A549 (cell line): ENCODE measurements around the gene C6orf132. TPM values are rescaled to one million over a fixed set of nuclear protein-coding genes. Genes with fewer than 3 reads are reported as not detected.
"Not testable (repeated sequence)": the region's sequence is repeated elsewhere in the genome, so short reads cannot be mapped to it uniquely, and the experiment has no call there.

Source experiments
- ATAC-seq, 2 experiments: fragments of 200-7000 bp in 1 of 2; fragments of >200 bp in 1 of 2; cut with Nextera tagmentation in 1 of 2; cut with Tn5 transposase in 1 of 2; 3 replicates each; pipeline versions ENCODE4 v1.8.0 to v1.9.1; 2018 to 2020; ENCODE audit warnings: mild to moderate bottlenecking in 1 of 2, moderate library complexity in 1 of 2
- CTCF ChIA-PET: fragments of 300-600 bp; sonication (Branson Sonifier 250); formaldehyde crosslinking; extraction: SDS; loops from one replicate; lab custom pipeline; 2021; ENCODE audit warnings: antibody characterized with exemption, inconsistent platforms; lab: Yijun Ruan, JAX
- POLR2A ChIA-PET: fragments of 350-600 bp; formaldehyde crosslinking; extraction: SDS; loops from one replicate; lab custom pipeline; 2021; ENCODE audit warnings: antibody characterized with exemption, inconsistent platforms; lab: Yijun Ruan, JAX
- DNase-seq, 2 experiments: peaks; one replicate each; pipeline versions ENCODE4 v3.0.0 to v3.0.0-alpha.2; 2011 to 2016; ENCODE audit warnings: low read depth in 1 of 2, low spot score in 1 of 2
- FAIRE-seq: peaks from 2 replicates; lab custom pipeline; 2011; peaks lifted over from hg19 to GRCh38; lab: Jason Lieb, UNC
- H3K27ac ChIP-seq, 2 experiments: fragments of >200 bp; sonication (Bioruptor Twin); formaldehyde crosslinking; 3 replicates each; pipeline ENCODE4 v1.5.1; 2016 to 2017
- H3K4me1 ChIP-seq: fragments of >200 bp; sonication (Bioruptor Twin); formaldehyde crosslinking; 3 replicates; pipeline ENCODE4 v1.6.1; 2016
- H3K4me2 ChIP-seq: fragments of >200 bp; sonication (Bioruptor Twin); formaldehyde crosslinking; 3 replicates; pipeline ENCODE4 v1.6.1; 2016
- H3K4me3 ChIP-seq: fragments of >200 bp; sonication (Bioruptor Twin); formaldehyde crosslinking; 3 replicates; pipeline ENCODE4 v1.5.1; 2016
- H3K9me3 ChIP-seq: fragments of >200 bp; sonication (Bioruptor Twin); formaldehyde crosslinking; 3 replicates; pipeline ENCODE4 v1.6.1; 2016
- CBX8 ChIP-seq: fragments of 200-600 bp; sonication (generic); IDR thresholded peaks from 2 replicates; pipeline ENCODE4 v1.6.1; 2016
- E2F6 ChIP-seq: IDR thresholded peaks from 2 replicates; pipeline ENCODE4 v1.6.1; 2012; ENCODE audit warnings: low read depth, borderline replicate concordance
- EHF ChIP-seq: fragments of 250-450 bp; sonication (Bioruptor Pico); IDR thresholded peaks from 2 replicates; pipeline ENCODE4 v1.5.0; 2020; ENCODE audit warnings: mild to moderate bottlenecking
- FOSB ChIP-seq: fragments of 250-450 bp; sonication (Bioruptor Pico); IDR thresholded peaks from 2 replicates; pipeline ENCODE4 v1.5.0; 2020; ENCODE audit warnings: mild to moderate bottlenecking, moderate library complexity
- FOSL2 ChIP-seq, 2 experiments: fragments of 450-650 bp in 1 of 2; fragments of >200 bp in 1 of 2; sonication (Bioruptor Twin) in 1 of 2; formaldehyde crosslinking; IDR thresholded peaks; 2 replicates each; pipeline versions ENCODE4 v1.5.0 to v1.6.1; 2016 to 2020; ENCODE audit warnings: mild to moderate bottlenecking in 1 of 2, moderate library complexity in 1 of 2
- FOXS1 ChIP-seq: fragments of 250-450 bp; sonication (Bioruptor Pico); IDR thresholded peaks from 2 replicates; pipeline ENCODE4 v1.5.0; 2020; ENCODE audit warnings: mild to moderate bottlenecking, moderate library complexity
- HDAC2 ChIP-seq: fragments of 200-600 bp; sonication (generic); IDR thresholded peaks from 2 replicates; pipeline ENCODE4 v1.6.1; 2016
- MAFK ChIP-seq: fragments of 450-650 bp; IDR thresholded peaks from 2 replicates; pipeline ENCODE4 v1.6.1; 2014; ENCODE audit not compliant: partially characterized antibody
- MAZ ChIP-seq: fragments of 150-350 bp; IDR thresholded peaks from 2 replicates; pipeline ENCODE4 v1.6.1; 2014; ENCODE audit warnings: antibody characterized with exemption, low read depth, low read length, borderline replicate concordance
- MYC ChIP-seq: IDR thresholded peaks from 2 replicates; pipeline ENCODE4 v1.6.1; 2012; ENCODE audit warnings: mild to moderate bottlenecking, inconsistent platforms, low read length, improper control_type of control experiment, borderline replicate concordance
- NPAS2 ChIP-seq: fragments of 250-450 bp; sonication (Bioruptor Pico); IDR thresholded peaks from 2 replicates; pipeline ENCODE4 v1.8.0; 2022; ENCODE audit warnings: mild to moderate bottlenecking, moderate library complexity, borderline replicate concordance
- POLR2AphosphoS2 ChIP-seq: conservative IDR thresholded peaks from 2 replicates; pipeline ENCODE4 v1.6.1; 2012; ENCODE audit warnings: low read length, improper control_type of control experiment, inconsistent platforms
- REST ChIP-seq: fragments of 200-600 bp; sonication (generic); IDR thresholded peaks from 2 replicates; pipeline ENCODE4 v1.6.1; 2016; ENCODE audit warnings: antibody characterized with exemption, mild to moderate bottlenecking, moderate library complexity
- RFX5 ChIP-seq: fragments of 450-650 bp; IDR thresholded peaks from 2 replicates; pipeline ENCODE4 v1.7.1; 2014; ENCODE audit warnings: antibody characterized with exemption, mild to moderate bottlenecking, moderate library complexity
- SMC3 ChIP-seq: fragments of >200 bp; sonication (Bioruptor Twin); formaldehyde crosslinking; IDR thresholded peaks from 3 replicates; pipeline ENCODE4 v1.6.1; 2018; ENCODE audit warnings: inconsistent platforms
- SREBF2 ChIP-seq: fragments of 450-650 bp; IDR thresholded peaks from 2 replicates; pipeline ENCODE4 v1.6.1; 2014; ENCODE audit warnings: mild to moderate bottlenecking, moderate library complexity
- ZFP36 ChIP-seq: fragments of 450-650 bp; IDR thresholded peaks from 2 replicates; pipeline ENCODE4 v1.6.1; 2014; ENCODE audit warnings: borderline replicate concordance; ENCODE audit not compliant: partially characterized antibody
- WGBS: methylation state at CpG from one replicate; pipeline ENCODE4 v1.1.6; 2017; ENCODE audit errors: missing lambda C conversion rate; 5-methylcytosine and 5-hydroxymethylcytosine counted together
- polyA plus RNA-seq, 4 experiments: library from polyadenylated mRNA; depleted of rRNA in 3 of 4; stranded (reverse); fragments of >200 nt; fragmentation: RNase III in 1 of 4; extraction: RNeasy Plus Mini Kit Qiagen cat#74134 plus additional on column Dnase treatment in 1 of 4; gene quantifications; 2 replicates in 3 of 4; 3 replicates in 1 of 4; pipeline ENCODE4 v1.2.3, GENCODE V29; 2011 to 2017
- TF ChIP-seq, protein P1 (sequence below): IDR thresholded peaks from 2 replicates; pipeline ENCODE4 v1.6.1; 2012
- TF ChIP-seq, protein P2 (sequence below): fragments of 450-650 bp; IDR thresholded peaks from 2 replicates; pipeline ENCODE4 v1.6.1; 2014; ENCODE audit warnings: antibody characterized with exemption

Gene C6orf132
- polyA plus RNA-seq, 2 of the 4 experiments (the other 2 are of a cell fraction), result 0.44 to 1.1 TPM

DNA sequence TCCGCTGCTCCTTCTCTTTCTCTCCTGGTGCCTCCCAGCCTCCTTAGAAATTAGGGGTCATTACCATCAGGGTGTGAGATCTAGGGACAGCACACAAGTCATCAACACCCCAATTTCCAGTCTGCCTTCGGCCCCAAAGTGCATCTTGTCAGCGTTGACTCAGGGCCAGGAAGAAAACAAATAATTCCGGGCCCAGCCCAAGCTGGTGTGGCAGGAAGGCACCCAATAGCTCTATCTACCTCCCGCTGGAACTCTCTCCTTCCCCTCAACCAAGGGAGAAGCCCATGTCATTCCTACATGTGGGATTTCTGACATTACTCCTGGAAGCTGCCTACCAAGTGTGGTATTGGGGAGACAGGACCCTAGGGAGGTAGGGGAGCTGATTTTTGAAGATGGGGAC lies 11.5 kb upstream of the C6orf132 start:
- no peak for ATAC-seq
- ChIA-PET CTCF (interaction anchor here (0.6 to 2.1 kb wide), 6 partner anchors 11 to 96 kb away, joined by 3 to 8 read pairs (median 4); no protein-coding TSS in a partner anchor), POLR2A (no interaction called here)
- DNase-seq, result no peak
- WGBS, result 28% methylated on average over 4 of the region's 5 CpGs
- Histone ChIP-seq H3K4me1 (0 out of 3 replicates have a peak, but pooled peaks cover 4% of the 10 kb centered on the region), H3K27ac (peak overlapping the region in 1 of 2 experiments; percentile 47; a peak in 1 of 6 replicates), H3K4me3 (no peak overlapping the region), H3K9me3 (no peaks in the 10 kb centered on the region), H3K4me2 (no peak overlapping the region)
- TF ChIP-seq SREBF2 (no peak), REST (no peak), EHF (no peak), MYC (no peak), MAFK (no peak), FOXS1 (CRISPR knock-in tag) (no peak), FOSB (no peak), RFX5 (no peak), SMC3 (no peak), POLR2AphosphoS2 (no peak), CBX8 (no peak), NPAS2 (CRISPR knock-in tag) (no peak), MAZ (no peak), E2F6 (no peak), HDAC2 (no peak), FOSL2 (IDR thresholded peaks at IDR 0.05) (no peak), FOSL2 (CRISPR knock-in tag; IDR thresholded peaks at IDR 0.05) (no peak)
- TF ChIP-seq, protein P1, sequence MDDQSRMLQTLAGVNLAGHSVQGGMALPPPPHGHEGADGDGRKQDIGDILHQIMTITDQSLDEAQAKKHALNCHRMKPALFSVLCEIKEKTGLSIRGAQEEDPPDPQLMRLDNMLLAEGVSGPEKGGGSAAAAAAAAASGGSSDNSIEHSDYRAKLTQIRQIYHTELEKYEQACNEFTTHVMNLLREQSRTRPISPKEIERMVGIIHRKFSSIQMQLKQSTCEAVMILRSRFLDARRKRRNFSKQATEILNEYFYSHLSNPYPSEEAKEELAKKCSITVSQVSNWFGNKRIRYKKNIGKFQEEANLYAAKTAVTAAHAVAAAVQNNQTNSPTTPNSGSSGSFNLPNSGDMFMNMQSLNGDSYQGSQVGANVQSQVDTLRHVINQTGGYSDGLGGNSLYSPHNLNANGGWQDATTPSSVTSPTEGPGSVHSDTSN, result no peak
- TF ChIP-seq, protein P2, sequence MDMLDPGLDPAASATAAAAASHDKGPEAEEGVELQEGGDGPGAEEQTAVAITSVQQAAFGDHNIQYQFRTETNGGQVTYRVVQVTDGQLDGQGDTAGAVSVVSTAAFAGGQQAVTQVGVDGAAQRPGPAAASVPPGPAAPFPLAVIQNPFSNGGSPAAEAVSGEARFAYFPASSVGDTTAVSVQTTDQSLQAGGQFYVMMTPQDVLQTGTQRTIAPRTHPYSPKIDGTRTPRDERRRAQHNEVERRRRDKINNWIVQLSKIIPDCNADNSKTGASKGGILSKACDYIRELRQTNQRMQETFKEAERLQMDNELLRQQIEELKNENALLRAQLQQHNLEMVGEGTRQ, result no peak
- no peak for FAIRE-seq

DNA sequence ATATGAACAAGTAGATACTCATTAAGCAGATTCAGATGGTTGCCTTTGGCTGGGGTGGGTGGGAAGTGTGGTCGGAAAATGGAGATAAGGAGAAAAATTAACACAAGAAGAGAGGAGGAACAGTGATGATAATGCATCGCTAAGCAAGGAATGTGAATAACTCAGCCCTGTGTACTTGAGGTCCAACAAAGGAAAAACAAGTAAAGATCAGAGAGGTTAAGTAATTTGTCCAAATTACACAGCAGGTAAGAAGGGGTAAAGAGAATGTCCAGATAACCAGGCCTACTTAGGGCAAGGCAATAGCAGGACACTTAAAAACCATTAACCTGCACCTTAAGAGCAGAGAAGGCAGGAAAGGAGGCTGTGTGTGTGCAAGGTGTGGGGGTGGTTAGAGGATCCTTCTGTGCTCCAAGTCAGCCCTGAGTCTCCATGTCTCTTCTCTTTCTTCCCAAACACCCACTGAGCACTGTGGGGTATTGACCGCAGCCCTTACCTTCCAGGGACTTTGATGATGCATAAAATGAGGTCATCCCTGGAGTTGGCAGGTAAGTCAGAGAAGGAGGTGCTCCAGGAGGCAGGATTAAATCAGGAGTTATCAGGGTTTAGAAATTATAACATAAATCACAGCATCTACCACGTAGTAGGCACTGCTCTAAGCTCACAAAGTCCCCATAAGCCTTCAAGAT lies 10.3 kb upstream of the C6orf132 start:
- TF ChIP-seq ZFP36, result peak; percentile 36
- 87% methylated on average over 3 of the region's 4 CpGs for WGBS
- POLR2A ChIA-PET, H3K9me3 ChIP-seq, H3K4me2 ChIP-seq, FAIRE-seq, H3K27ac ChIP-seq, DNase-seq, H3K4me3 ChIP-seq, H3K4me1 ChIP-seq: not testable (repeated sequence)
- ATAC-seq, result 0 out of 6 replicates have a peak, but pooled peaks of 1 of the 2 experiments have one; percentile 20
- CTCF ChIA-PET, result interaction anchor here (1.0 to 2.1 kb wide), 3 partner anchors 10 to 66 kb away, joined by 3 to 8 read pairs (median 3); no protein-coding TSS in a partner anchor
